ENCODE results near the gene BCL2. TPM values are rescaled to one million over a fixed set of nuclear protein-coding genes. Genes with fewer than 3 reads are reported as not detected.

The BCL2 gene
- polyA plus RNA-seq, 1 experiment = 0.35 TPM

DNA sequence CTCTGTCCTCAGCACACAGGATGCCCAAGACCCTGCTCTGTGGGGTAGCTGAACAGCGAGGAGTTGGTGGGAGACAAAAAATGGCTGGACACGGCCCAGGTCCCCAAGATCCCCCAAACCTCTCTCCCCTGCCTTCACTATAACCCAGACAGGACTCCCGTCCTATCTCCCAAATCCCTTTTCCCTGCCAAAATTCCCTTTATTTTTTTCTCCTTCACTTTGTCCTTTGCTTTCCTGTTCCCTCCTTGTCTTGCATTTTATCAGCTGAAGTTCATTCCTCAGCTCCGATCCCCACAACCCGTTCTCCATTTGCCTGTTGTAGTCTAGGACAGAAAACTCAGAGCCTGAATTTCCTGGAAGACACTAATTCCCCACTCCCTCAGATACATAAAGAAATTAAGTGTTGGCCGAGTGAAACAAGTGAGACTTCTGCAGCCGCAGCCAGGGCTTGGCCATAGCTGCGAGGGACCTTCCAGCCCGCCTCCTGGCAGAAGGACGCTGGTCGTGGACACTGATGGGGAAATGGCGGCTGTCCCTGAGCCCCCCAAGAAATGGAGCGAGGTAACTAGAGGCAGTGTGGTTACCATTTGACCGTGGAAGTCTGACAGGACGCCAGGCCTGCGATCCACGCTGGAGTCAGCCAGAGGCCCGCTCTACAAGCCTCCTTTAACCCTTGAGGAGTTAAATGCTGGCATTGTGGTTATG lies 173.6 kb downstream of the BCL2 start:
- no peak overlapping the region for H3K27ac ChIP-seq (ENCODE audit: low read depth, low read length)
- POLR2A ChIA-PET = no interaction called here
- CTCF ChIA-PET = interaction anchor here (1.0 kb wide), 1 partner anchor 15 kb away, joined by 3 read pairs; no protein-coding TSS in a partner anchor
- DNase-seq (ENCODE audit: low read depth, low spot score) = no peak
- TF ChIP-seq, protein P1, sequence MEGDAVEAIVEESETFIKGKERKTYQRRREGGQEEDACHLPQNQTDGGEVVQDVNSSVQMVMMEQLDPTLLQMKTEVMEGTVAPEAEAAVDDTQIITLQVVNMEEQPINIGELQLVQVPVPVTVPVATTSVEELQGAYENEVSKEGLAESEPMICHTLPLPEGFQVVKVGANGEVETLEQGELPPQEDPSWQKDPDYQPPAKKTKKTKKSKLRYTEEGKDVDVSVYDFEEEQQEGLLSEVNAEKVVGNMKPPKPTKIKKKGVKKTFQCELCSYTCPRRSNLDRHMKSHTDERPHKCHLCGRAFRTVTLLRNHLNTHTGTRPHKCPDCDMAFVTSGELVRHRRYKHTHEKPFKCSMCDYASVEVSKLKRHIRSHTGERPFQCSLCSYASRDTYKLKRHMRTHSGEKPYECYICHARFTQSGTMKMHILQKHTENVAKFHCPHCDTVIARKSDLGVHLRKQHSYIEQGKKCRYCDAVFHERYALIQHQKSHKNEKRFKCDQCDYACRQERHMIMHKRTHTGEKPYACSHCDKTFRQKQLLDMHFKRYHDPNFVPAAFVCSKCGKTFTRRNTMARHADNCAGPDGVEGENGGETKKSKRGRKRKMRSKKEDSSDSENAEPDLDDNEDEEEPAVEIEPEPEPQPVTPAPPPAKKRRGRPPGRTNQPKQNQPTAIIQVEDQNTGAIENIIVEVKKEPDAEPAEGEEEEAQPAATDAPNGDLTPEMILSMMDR (IDR thresholded peaks at IDR 0.05; ENCODE audit: low read depth, low read length) = no peak
- no peak overlapping the region for H3K4me3 ChIP-seq (ENCODE audit: low read depth, low read length)
- H3K27me3 ChIP-seq (ENCODE audit: control insufficient read depth, insufficient read depth, low read length) = peaks cover 20% of the 10 kb centered on the region
- no peaks in the 10 kb centered on the region; the same call in 1 of the 2 replicates for H3K9me3 ChIP-seq (ENCODE audit: control insufficient read depth, insufficient read depth, low read length)

DNA sequence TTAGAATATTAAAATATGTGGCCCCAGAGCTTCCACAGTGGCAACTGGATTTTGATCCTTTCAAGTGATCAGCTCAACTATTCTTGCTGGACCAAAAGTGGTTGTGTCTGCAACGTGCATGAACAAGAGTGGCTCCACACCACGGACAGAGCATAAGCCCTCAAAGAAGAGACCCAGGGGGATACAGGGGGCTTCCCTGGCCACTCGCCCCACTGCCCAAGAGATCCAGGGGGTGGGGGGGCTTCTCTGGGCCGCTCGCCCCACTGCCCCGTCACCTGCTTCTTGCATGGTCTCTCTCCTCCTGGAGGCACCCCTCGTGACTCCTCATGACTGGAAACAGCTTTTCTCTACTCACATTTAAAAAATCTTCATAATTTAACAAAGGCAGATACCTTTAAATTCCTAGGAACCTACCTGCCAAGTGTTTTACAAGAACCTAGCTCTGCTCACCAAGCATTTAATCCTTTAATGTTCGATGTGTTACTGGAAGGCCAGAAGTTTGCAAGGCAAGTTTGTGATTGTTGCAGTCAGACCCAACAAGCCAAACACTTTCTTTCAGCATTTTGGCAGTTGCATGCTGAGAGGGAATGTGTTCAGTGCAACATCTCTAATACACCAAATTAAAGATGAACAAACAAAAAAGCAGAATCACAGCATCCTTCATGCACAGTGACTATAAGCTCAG lies 174.3 kb downstream of the BCL2 start:
- CTCF ChIA-PET = interaction anchor here (1.0 kb wide), 1 partner anchor 14 kb away, joined by 3 read pairs; no protein-coding TSS in a partner anchor
- POLR2A ChIA-PET = no interaction called here
- TF ChIP-seq, protein P1 (IDR thresholded peaks at IDR 0.05; ENCODE audit: low read depth, low read length) = no peak

DNA sequence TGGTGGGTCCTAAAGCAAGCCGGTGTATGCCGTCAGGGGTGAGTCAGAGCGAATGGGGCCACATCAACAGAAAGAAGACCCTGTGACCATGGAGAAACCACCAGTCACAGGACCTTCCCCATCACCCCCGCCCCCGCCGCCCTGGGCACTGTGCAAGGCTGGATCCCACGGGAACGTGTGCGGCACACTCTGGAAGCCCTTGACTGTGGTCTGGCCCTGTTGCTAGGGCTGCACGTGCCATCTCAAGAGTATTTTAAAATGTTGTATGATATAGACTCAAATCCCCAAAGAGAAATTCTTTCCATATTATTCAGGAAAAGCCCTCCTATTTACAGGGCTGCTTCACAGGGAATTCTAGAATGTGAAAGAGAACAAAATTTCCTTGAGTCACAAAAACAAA lies 174.8 kb downstream of the BCL2 start:
- CTCF ChIA-PET = no interaction called here
- Histone ChIP-seq H3K27me3 (ENCODE audit: control insufficient read depth, insufficient read depth, low read length) (peaks cover 17% of the 10 kb centered on the region), H3K4me3 (ENCODE audit: low read depth, low read length) (no peak overlapping the region), H3K9me3 (ENCODE audit: control insufficient read depth, insufficient read depth, low read length) (no peaks in the 10 kb centered on the region; the same call in 1 of the 2 replicates), H3K27ac (ENCODE audit: low read depth, low read length) (no peak overlapping the region)
- no peak for DNase-seq (ENCODE audit: low read depth, low spot score)
- TF ChIP-seq, protein P1 (IDR thresholded peaks at IDR 0.05; ENCODE audit: low read depth, low read length) = no peak
- POLR2A ChIA-PET = no interaction called here

More for the DNA sequence above, 174.3 kb downstream of the BCL2 start:
- Histone ChIP-seq H3K27ac (ENCODE audit: low read depth, low read length) (no peak overlapping the region), H3K9me3 (ENCODE audit: control insufficient read depth, insufficient read depth, low read length) (no peaks in the 10 kb centered on the region; the same call in 1 of the 2 replicates), H3K4me3 (ENCODE audit: low read depth, low read length) (no peak overlapping the region), H3K27me3 (ENCODE audit: control insufficient read depth, insufficient read depth, low read length) (peaks cover 20% of the 10 kb centered on the region)
- no peak for DNase-seq (ENCODE audit: low read depth, low spot score)

DNA sequence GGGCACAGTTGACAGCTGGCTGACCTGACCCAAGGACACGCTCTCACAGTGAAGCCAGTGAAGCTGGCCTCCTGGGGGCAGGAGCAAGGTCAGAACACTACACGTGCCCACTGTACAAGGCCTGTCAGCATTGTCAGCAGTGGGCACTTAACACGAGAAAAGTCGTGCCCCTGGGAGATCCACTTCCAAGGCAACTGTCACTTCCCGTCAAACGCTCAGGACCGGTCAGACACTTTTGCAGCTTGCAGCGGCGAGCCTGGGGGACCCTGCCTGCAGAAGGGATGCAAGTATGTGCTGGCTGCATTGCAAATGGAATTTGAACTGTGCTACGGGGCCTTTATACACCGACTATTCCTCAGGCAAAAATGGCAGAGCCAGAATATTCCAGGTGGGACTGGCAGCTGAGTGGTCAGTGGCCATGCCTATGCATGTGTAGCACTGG lies 176.2 kb downstream of the BCL2 start:
- POLR2A ChIA-PET = no interaction called here

More for the DNA sequence above, 176.2 kb downstream of the BCL2 start:
- CTCF ChIA-PET = interaction anchor here (2.6 kb wide), 1 partner anchor 11 kb away, joined by 12 read pairs; no protein-coding TSS in a partner anchor
- Histone ChIP-seq H3K9me3 (ENCODE audit: control insufficient read depth, insufficient read depth, low read length) (no peaks in the 10 kb centered on the region; the same call in 1 of the 2 replicates), H3K27me3 (ENCODE audit: control insufficient read depth, insufficient read depth, low read length) (peaks cover 18% of the 10 kb centered on the region), H3K4me3 (ENCODE audit: low read depth, low read length) (no peak overlapping the region), H3K27ac (ENCODE audit: low read depth, low read length) (no peak overlapping the region)
- TF ChIP-seq, protein P1 (IDR thresholded peaks at IDR 0.05; ENCODE audit: low read depth, low read length) = no peak
- no peak for DNase-seq (ENCODE audit: low read depth, low spot score)

Data from AG04450 (cell line).